Activated CD4-positive, alpha-beta T cell treated with anti-CD3 and anti-CD28 coated beads, Interleukin-2, amount 50 U/mL, for 24 hours (primary cell): ENCODE measurements around the gene FAM184B.

Source experiments
- DNase-seq, 2 donors: peaks; one replicate each; pipeline ENCODE4 v3.0.0-alpha.2; 2020; ENCODE audit warnings: low read depth in 1 of 2, low spot score in 1 of 2

Gene FAM184B

DNA sequence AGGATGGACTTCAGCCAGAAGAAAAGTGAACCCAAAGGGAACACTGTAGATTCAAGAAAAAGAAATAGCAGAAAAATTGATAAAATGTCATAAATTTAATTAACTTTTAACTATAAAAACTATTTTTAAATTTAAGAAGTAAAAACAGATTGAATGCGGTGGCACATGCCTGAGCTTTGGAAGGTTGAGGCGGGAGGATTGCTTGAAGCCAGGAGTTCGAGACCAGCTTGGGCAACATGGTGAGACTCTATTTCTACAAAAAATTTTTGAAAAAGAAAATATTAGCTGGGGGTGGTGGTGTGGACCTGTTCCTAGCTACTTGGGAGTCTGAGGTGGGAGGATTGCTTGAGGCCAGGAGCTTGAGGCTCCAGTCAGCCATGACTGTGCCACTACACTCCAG lies 3.0 kb downstream of the FAM184B start:
- no peak for DNase-seq

DNA sequence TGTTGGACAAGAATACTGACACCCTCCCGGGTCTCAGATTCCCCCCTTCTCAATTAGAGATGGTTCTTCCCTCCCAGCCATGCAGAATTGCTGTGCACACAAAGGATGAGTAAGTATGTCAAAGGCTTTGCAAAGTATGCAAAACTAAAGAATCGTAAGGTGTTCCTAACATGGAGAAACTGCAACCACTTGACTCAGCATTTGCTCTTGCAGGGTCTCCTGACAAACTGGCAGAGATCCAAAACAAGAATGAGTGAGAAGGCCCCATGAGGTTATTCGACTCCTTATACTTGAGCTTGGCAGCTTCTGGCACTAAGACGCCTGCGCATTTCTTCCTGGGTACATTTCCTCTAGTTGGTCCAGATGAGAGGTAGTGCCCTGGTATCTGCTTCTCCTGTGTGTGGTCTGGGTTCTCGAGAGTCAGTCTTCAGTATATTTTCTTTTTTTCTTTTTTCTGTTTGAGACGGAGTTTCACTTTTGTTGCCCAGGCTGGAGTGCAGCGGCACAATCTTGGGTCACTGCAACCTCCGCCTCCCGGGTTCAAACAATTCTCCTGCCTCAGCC lies 8.2 kb downstream of the FAM184B start:
- no peak for DNase-seq

DNA sequence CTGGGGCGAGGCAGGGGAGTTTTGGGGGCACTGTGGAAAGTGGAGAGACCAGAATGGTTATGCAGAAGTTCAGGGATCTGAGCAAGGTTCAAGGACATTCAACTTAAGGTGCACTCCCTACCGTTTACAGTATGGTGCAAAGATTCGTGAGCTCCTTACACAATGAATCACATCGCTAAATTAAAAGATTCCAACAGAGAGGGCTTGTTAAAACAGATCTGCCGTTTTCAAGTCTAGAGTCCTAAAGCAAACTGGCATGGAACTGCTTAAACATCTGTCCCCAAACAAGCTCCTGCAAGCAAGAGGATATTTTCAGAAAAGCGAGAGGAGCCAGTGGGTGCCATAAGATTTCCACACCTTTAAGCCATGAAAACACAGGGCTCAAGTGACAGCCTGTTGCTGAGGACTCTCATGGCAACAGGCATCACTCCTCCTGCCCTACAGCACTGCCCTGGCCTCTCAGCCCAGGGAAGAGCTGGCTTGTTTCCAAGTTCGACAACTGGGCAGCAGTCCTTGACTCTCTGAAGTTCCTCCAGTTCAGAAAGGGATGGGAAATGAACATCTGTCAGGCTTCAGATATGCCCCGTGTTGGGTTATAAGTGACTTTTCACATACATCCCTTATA lies 10.0 kb downstream of the FAM184B start:
- no peak for DNase-seq

DNA sequence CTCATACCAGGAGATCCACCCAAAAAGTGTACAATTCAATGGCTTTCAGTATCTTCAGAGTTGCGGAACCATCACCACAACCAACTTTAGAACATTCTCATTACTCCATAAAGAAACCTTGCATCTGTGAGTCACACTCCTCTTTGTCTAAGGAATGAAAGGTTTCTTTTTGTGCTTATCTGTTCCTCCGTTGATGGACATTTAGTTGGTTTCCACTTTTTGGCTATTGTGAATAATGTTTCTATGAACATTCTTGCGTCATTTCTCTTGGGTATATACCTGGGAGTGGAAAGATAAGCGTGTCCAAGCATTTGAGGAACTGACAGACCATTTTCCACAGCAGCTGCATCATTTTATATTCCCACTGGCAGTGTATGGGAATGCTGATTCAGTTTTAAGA lies 10.6 kb downstream of the FAM184B start:
- no peak for DNase-seq

DNA sequence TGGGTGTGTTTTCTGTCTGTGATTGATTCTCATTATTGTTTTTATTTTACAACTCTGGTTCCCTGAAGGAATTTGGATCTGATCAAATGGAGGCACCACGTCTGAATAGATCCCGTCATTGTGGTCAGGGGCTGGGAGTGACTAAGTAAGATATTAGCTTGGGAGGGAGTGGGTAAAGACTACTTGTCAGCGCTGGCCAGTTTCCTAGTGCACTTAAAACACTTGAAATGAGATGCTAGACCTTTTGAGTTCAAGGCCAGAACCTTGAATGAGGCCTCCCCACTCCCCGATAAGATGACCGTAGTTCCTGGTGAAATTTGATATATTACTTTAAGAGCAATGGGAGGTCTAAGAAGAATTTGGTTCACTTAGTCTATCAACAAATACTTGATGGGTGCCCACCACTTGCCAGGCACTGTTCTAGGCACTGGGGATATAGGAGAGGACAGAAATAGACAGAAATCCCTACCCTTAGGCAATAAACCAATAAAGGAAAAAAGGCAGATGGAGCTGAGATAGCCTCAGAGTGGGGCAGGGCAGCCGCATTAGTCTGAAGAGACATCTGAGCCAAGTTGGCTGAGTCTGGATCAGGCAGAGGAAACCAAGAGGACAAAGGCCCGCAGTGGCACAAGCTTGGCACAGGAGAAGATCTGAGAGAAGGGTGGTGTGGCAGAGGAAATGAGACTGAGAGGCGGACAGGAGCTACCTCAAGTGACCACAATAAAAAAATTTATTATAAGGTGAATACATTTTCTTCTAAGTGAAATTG lies 11.8 kb downstream of the FAM184B start:
- DNase-seq, result no peak

DNA sequence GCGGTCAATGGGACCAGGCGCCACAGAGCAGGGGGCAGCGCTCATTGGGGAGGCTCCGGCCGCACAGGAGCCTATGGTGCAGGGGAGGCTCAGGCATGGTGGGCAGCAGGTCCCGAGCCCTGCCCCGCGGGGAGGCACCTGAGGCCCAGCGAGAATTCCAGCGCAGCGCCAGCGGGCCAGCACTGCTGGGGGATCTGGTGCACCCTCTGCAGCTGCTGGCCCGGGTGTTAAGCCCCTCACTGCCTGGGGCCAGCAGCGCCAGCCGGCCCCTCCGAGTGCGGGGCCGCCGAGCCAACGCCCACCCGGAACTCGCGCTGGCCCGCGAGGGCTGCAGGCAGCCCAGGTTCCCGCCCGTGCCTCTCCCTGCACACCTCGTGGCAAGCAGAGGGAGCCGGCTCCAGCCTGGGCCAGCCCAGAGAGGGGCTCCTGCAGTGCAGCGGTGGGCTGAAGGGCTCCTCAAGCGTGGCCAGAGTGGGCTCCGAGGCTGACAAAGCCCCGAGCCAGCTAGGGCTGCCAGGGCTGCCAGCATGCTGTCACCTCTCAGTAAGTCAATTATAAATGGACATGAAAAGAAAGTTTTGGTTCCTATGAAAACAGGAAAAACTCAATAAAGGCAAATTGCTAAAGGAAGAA lies 14.5 kb downstream of the FAM184B start:
- no peak for DNase-seq

DNA sequence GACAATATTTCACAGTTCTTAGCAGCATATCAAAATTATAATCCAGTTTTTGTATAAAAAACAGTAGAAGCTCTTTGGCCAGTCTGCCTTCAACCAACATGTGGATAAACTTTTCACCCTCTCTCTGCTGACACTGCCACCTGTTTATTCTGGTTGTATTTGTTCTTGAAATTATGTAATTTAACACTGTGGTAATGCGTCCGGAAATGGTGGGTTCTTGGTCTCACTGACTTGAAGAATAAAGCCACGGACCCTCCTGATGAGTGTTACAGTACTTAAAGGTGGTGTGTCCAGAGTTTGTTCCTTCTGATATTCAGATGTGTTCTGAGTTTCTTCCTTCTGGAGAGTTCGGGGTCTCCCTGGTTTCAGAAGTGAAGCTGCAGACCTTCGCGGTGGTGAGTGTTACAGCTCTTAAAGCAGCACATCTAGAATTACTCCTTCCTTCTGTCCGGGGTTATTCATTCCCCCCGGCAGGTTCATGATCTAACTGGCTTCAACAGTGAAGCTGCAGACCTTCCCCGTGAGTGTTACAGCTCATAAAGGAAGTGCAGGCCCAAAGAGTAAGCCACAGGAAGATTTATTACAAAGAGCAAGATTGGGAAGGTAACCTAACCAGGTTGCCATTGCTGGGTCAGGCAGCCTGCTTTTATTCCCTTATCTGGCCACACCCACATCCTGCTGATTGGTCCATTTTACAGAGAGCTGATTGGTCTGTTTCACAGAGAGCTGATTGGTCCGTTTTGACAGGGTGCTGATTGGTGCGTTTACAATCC lies 15.7 kb downstream of the FAM184B start:
- DNase-seq, result no peak

DNA sequence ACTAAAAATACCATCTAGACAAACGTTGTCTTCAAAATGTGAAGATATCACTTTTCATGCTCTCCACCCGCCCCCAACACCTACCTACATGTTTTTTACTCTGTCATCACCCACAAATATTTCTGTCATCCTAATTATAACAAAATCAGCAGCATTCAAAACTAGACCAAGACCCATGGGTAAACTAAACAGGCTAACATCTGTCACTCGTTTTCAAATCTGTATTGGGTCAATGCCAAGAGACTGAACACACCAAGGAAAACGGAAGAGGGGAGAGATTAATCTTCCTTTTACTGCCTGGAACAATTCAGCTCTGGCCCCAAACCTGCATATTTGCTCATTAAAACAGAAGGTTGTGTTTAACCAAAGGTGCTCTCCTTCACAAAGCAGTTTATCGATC lies 17.5 kb downstream of the FAM184B start:
- DNase-seq, result no peak

DNA sequence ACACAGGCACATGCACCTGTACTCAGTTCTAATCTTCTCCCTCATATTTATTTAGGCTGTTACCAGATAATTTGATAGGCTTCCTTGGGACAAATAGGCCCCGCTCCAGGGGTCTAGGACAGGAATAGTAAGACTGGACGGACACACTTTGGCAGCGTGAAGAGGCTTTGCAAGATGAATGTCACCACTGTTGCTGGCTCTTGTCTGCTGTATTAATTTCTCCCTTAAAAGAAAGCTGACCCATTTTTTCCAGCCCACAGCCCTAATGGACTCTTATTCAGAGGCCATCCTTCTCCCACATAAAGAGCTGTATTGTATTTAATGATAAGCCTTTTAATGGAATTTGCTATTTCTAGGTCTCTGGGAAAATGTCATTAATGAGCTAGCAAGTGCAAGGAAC lies 18.0 kb downstream of the FAM184B start:
- no peak for DNase-seq

DNA sequence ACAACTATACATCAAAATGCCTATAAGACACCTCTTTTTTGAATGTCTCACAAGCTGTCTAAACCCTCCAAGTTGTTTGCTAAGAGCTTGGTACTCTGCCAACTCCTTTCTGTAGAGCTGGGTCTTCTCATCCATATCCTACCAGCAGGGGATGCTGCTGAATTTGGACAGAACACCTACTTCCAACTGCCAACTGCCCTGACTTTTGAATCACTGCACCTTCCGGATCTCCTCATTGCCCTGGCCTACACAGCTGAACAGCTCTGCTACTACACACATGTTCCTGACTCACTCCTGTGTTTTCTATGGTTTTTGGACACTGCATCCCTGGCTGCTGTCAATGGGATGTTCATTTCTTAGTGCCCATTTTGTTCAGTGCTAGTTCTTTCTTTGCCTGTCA lies 18.7 kb downstream of the FAM184B start:
- no peak for DNase-seq

DNA sequence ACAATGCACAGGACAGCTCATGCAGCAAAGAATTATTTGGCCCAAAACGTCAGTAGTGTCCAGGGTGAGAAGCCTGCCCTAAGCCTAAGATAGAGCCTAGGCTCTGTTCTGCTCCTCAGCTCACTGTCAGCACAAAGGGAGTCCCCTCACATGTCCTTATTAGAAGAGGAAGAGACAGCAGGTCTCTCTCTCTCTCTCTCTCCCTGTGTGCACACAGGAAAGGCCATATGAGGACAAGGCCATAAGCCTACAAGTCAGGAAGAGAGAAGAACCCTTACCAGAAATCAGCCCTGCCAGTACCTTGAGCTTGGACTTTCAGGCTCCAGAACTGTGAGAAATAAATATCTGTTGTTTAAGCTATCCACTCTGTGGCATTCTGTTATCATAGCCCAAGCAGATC lies 20.4 kb downstream of the FAM184B start:
- no peak for DNase-seq

DNA sequence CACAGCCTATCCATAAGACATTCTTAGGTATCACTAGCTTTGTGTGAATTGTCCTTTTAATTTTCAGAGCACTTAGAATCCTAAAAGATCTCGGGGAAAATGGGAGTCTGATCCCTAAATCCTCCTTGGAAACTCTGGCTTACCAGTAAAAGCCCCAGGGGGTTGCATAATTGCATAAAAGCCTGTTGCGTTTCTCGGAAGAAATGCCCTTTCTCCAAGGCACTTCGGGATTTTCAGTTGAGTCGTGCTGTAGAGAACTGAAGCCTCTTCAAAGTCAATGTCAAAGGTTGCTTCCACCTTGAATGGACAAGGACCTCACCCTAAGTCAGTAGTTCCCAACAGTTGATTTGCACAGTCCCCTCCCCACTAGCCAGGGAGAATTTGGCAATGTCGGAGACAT lies 20.8 kb downstream of the FAM184B start:
- DNase-seq, result no peak

DNA sequence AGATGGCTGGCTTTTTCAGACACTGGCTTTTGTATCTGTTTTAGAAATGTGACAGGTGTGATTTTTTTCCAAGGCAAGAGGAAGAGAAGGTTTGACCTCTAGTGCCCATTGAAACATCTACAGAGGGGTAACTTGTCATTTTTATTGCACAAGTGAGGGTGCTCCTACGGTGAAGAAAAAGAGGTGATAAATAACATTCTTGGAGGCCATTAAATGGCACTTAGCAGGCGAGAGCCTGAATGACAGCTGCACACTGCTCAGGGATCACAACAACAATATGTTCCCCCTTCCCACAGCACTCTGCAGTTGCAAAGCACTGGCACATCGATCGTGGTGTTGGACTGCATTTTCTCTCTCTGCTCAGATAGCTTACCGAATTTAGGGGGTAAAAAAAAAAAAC lies 22.9 kb downstream of the FAM184B start:
- no peak for DNase-seq

DNA sequence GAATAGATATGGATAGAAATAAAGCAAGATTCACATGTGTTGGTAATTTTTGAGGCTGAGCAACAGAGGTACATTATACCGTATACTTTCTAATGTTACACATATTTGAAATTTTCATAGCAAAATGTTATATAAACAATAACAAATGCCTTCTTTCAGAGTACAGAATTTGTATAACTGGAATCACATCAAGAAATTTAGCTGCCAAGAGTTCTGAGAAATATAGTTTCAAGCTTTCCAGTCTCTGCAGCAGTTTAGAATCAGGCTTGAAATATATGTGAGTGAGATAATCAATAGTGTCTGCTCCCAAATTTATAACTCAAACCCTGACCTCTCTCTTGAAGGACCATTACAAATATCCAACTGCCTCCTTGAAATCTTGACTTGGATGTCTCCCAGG lies 23.8 kb downstream of the FAM184B start:
- DNase-seq, result no peak

DNA sequence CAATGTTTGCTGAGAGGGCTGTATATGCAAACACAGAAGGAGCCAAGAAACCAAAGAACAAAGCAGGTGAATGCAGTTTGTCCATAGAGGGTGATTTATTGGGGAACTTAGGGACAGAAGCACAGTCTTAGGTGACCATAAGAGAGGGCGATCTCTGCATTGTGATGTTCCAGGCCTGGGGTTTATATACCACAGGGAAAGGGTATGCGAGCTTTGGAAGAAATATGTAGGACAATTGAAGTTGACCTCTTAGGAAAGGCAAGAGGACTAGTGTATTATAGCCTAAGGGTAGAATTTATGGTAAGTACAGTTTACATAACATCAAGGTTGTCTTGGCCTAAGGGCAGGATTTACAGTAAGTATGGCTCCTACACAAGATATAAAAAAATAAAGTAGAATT lies 27.8 kb downstream of the FAM184B start:
- no peak for DNase-seq

DNA sequence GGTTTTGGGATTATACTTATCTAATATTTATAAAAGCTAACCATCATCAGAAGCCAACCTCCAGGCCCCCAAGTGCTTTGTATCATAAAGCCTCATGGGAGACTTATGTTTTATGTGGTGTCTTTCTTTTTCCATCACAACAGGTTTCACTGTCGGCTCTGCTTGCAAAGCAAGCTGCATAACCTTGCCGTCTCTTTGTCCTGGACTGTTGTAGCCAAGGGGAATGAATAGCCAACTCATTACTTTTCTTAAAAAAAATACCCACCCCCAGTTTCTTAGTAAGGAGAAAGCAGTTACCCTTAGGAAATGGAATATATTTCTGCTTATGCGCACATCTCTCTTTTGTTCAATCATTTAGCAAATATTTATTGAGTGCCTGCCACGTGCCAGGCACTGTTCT lies 40.7 kb downstream of the FAM184B start:
- DNase-seq, result no peak

DNA sequence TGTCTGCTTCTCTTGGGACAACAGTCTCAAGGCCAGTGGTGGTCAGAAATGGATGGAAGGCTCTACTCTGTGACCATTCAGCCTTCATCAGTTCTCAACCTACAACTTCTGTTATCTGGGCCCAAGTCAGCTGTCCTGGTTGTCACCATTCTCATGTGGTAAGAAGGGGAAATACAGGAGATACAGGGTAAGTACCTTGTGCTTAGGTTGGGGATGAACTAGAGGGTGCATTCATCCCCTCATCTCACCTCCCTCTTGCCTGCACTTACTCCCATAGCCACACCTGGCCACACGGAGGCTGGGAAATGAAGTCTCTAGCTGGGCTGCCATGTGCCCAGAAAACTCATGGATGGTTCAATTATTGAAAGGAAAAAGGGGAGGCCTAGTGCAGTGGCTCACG lies 44.9 kb downstream of the FAM184B start:
- no peak for DNase-seq

DNA sequence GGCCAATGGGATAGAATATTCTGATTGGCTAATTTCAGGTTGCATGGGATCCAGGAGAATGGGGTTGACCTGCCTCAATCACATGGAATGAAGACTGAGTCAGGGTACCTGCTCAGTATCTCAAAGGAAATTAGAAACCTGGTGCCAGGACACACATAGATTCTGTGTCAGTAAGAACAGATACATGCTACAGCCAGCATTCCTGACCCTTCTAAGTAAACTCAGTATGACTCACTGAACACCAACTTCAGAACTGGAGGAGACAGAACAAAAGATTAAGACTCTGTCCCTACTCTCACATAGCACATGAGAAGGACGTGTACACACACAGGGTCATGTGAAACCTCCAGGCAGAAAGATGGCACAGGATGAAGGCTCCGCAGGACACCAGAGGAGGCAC lies 54.5 kb downstream of the FAM184B start:
- DNase-seq, result no peak

DNA sequence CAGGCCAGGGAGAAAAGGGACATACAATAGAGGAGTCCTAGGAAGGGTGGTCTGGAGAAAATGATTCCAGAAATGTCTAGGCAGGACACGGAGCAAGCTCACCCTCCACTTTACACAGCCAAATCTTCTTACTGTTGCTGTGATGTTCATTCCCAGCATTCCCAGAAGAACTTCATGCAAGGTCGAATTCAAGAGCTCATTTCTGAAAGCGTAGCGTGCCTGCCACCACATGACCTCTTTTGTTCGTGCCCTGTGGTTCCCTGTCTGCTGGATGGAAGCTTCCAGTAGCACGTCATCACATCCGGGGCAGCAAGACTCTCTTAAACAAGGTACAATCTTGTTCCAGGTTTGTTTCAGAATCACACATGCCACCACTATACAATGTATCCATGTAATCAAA lies 57.8 kb downstream of the FAM184B start:
- DNase-seq, result no peak

DNA sequence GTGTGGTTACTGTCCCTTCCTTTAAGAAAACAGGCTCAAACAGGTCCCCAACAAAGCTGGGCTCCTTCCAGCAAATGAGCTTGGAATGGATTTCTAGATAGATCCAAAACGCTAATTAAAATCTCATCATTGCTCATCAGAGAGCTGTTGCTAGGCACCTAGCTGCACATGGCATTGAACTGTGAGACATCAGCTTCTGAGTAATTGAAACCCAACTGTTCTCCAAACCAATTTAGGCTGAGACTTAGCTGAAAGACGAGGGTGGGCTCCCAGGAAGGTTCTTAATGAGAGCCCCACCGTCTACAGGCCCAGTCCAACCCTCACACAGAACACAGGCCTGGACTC lies 59.1 kb downstream of the FAM184B start:
- DNase-seq, result no peak

DNA sequence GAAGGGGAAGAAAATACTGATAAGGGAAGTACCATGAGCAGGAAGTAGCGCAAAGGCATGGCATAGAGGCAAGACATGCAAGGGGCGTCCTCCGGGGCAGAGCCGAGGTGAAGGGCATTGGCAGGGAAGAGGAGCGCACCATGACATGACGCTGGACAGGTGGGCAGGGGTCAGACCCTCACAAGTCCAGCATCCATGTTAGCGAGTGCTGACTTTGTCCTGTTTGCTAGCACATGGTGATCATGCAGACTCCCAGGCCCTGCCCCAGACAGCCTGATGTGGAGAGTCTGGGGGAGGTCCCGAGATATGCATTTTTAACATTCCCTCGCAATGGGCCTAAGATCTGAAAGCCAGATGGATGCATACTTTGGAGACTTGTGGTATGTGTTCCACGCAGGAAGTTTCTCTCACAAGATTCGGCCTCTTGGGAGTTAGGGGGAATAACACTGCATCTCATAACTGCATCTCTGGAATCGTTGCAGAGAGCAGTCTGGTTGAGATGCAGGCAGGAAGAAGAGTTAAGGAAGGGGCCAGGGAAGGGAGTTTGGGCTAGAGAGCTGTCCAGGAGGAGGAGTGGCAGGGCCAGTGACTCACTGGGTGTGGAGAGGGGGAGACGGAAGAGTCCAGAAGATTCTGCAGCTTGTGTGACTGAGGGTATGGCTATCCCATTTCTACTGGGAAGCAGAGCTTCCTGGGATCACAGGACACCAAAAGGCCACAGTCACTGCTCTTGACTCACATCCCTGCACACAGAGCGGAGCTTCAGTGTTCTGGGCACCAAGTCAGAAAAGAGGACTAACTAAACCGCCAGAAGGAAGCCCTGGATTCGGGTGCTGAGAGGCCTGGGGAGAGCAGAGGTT lies 59.7 kb downstream of the FAM184B start:
- DNase-seq, result no peak
